ENCODE measurements around the gene FANCI.

GRCh38 chr15:89329329-89330084 lies 85.7 kb downstream of the FANCI start:
- TF ChIP-seq CTCF (IDR thresholded peaks at IDR 0.05; ENCODE audit: borderline replicate concordance, extremely low read depth, low read length, poor library complexity, severe bottlenecking): no peak
- no peak for TF ChIP-seq EZH2 (IDR thresholded peaks at IDR 0.05; ENCODE audit: borderline replicate concordance, low read depth, low read length, severe bottlenecking)

Measured in DND-41 (cell line).